HG03378 (cell line): ENCODE data around the gene WIPI1.

Source experiments
- ATAC-seq: cut with Tn5 transposase; IDR thresholded peaks from one replicate; pipeline ENCODE4 v1.9.1; 2021; ENCODE audit warnings: mild to moderate bottlenecking, moderate library complexity; ENCODE audit not compliant: unreplicated experiment

WIPI1 gene

DNA sequence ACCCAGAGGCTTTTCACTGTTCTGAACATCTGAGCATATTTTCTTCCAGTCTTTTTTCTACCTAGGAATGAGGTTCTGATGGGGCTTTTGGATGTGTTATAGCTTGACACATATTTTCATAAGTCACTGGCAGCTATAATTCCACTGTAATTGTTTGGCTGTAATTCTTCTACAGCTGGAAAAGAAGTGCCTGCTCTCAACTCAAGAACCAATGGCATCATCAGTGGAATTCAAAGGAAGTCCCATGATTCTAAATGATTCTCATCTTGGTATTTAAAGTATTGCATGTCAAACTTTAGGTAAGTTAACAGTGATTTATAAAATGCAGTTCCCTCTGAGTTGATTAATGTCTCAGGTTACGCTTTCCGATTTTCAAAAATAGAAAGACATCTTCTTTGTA lies 16.8 kb downstream of the WIPI1 start:
- no peak for ATAC-seq

- no peak for ATAC-seq
Observed at GRCh38 chr17:68439656-68440290, 17.5 kb downstream of the WIPI1 start.

- peak; percentile 68 for ATAC-seq
Observed at GRCh38 chr17:68437979-68438822, 19.1 kb downstream of the WIPI1 start.

GRCh38 chr17:68435876-68436842 lies 21.1 kb downstream of the WIPI1 start:
- ATAC-seq: no peak

GRCh38 chr17:68435361-68435760 lies 21.9 kb downstream of the WIPI1 start:
- no peak for ATAC-seq

- no peak for ATAC-seq
Observed at GRCh38 chr17:68433911-68434508, 23.3 kb downstream of the WIPI1 start.

GRCh38 chr17:68433211-68433610 lies 24.1 kb downstream of the WIPI1 start:
- ATAC-seq: no peak

- no peak for ATAC-seq
Observed at GRCh38 chr17:68432086-68432864, 25.0 kb downstream of the WIPI1 start.

GRCh38 chr17:68431661-68432071 lies 25.6 kb downstream of the WIPI1 start:
- no peak for ATAC-seq

- no peak for ATAC-seq
Observed at GRCh38 chr17:68431045-68431608, 26.2 kb downstream of the WIPI1 start.

DNA sequence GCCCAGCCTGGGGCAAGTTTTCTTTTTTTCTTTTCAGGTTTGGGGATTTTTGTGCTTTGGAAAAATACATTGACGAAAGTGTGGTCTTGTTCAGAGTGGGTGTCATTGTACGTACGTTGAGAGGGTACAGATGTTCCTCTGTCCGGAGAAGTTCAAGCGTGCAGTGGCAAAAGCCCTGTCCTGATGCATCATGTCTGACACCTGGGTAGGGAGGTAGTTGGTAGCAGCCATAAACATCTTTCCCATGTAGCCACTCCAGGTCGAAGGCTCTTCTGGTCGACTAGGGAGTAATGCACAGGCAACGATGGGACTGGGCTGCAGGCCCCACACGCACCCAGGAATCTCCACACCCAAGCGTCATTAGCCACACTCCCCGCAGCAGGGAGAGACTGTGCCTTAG lies 27.4 kb downstream of the WIPI1 start:
- ATAC-seq: no peak

GRCh38 chr17:68428498-68429172 lies 28.7 kb downstream of the WIPI1 start:
- ATAC-seq: no peak

- no peak for ATAC-seq
Observed at GRCh38 chr17:68427575-68427974, 29.7 kb downstream of the WIPI1 start.

- ATAC-seq: no peak
Observed at GRCh38 chr17:68425979-68426378, 31.3 kb downstream of the WIPI1 start.

GRCh38 chr17:68424861-68425260 lies 32.4 kb downstream of the WIPI1 start:
- ATAC-seq: no peak

DNA sequence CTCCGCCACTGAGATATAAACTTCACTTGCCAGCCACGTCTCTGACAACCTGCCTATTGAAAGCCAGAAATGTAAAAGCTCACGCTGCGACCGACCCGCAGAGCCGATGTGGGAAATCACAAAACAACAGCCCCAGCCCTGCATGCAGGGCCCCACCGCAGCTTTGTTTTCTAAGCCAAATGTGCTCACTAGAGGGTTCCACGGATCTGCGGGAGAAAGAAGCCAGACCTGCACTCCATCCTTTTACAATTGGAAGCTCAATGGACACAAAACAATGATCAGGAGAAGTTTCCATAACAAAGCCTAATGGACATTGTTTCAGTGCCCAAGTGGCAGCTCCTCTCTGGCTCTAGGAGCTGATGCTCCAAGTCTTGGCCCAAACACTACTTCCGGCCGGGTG lies 33.1 kb downstream of the WIPI1 start:
- ATAC-seq: no peak

GRCh38 chr17:68423251-68423650 lies 34.0 kb downstream of the WIPI1 start:
- no peak for ATAC-seq

GRCh38 chr17:68422821-68423220 lies 34.5 kb downstream of the WIPI1 start:
- no peak for ATAC-seq

DNA sequence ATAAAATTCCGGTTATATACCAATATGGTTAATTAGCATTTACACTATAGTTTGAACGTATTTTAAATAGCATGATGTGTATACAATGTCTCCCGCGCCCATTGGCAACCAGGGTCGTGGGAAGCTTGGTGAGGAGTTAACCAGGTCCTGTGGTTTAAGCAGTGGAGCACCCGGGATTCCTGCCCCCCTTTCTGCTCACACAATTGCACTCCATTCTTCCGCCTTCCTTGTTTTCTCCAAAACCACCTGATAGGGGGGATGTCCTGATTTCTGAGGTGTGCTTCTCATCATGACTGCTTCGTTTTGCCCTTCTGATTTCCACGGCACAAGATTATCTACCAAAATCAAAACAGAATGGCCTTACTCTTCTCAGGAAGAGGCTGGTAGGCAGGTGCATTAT lies 35.8 kb downstream of the WIPI1 start:
- ATAC-seq: no peak
